Naive thymus-derived CD4-positive, alpha-beta T cell (primary cell): Measurements from ENCODE around the gene DNAJC7. TPM values are rescaled to one million over a fixed set of nuclear protein-coding genes. Genes with fewer than 3 reads are reported as not detected.

Experiments
- ATAC-seq: fragments of 150-1000 bp; cut with Tn5 transposase; 2 replicates; pipeline ENCODE4 v1.10.0; 2021; ENCODE audit warnings: mild to moderate bottlenecking, moderate library complexity
- CTCF ChIA-PET: fragments of 350-600 bp; sonication (Branson Sonifier 250); formaldehyde crosslinking; loops from one replicate; lab custom pipeline; 2021; ENCODE audit warnings: antibody characterized with exemption; lab: Charles Lee
- POLR2A ChIA-PET: fragments of 350-600 bp; sonication (Branson Sonifier 250); formaldehyde crosslinking; loops from one replicate; lab custom pipeline; 2021; ENCODE audit warnings: antibody characterized with exemption, inconsistent platforms; lab: Charles Lee
- DNase-seq, 9 donors: peaks; one replicate each; pipeline versions ENCODE4 v3.0.0 to v3.0.0-alpha.2; 2020 to 2022; ENCODE audit warnings: mixed read lengths in 1 of 9
- H3K27ac ChIP-seq: one replicate; pipeline ENCODE4 v1.7.0; 2013; ENCODE audit warnings: mild to moderate bottlenecking, low read depth, low read length, moderate library complexity
- H3K27me3 ChIP-seq, 2 donors: one replicate each; pipeline ENCODE4 v1.7.0; 2013; ENCODE audit warnings: low read length in 2 of 2, mild to moderate bottlenecking in 2 of 2, moderate library complexity in 2 of 2; ENCODE audit not compliant: control insufficient read depth in 2 of 2, insufficient read depth in 2 of 2
- H3K36me3 ChIP-seq, 3 experiments: 1 replicate in 2 of 3; 2 replicates in 1 of 3; pipeline ENCODE4 v1.7.0; 2013; ENCODE audit warnings: low read length in 3 of 3, mild to moderate bottlenecking in 3 of 3, moderate library complexity in 1 of 3; ENCODE audit not compliant: insufficient read depth in 3 of 3, control insufficient read depth in 2 of 3
- H3K4me1 ChIP-seq, 2 donors: one replicate each; pipeline ENCODE4 v1.7.0; 2013; ENCODE audit warnings: low read length in 2 of 2, mild to moderate bottlenecking in 2 of 2, moderate library complexity in 1 of 2; ENCODE audit not compliant: control insufficient read depth in 2 of 2, insufficient read depth in 2 of 2
- H3K4me3 ChIP-seq: 2 replicates; pipeline ENCODE4 v1.7.0; 2013; ENCODE audit warnings: mild to moderate bottlenecking, low read length
- H3K9me3 ChIP-seq, 3 experiments: 1 replicate in 2 of 3; 2 replicates in 1 of 3; pipeline ENCODE4 v1.7.0; 2013; ENCODE audit warnings: low read length in 3 of 3; ENCODE audit not compliant: control insufficient read depth in 2 of 3
- H3K27ac Mint-ChIP-seq, 9 donors: one replicate each; pipeline ENCODE4 v1.8.0; 2020 to 2022; ENCODE audit warnings: mixed read lengths in 9 of 9, mild to moderate bottlenecking in 8 of 9, moderate library complexity in 5 of 9, inconsistent platforms in 2 of 9
- H3K27me3 Mint-ChIP-seq, 5 donors: one replicate each; pipeline ENCODE4 v1.8.0; 2021 to 2022; ENCODE audit warnings: mixed read lengths in 5 of 5, mild to moderate bottlenecking in 1 of 5
- H3K36me3 Mint-ChIP-seq, 5 donors: one replicate each; pipeline ENCODE4 v1.8.0; 2020 to 2022; ENCODE audit warnings: mixed read lengths in 5 of 5, mild to moderate bottlenecking in 3 of 5, inconsistent platforms in 1 of 5
- H3K4me1 Mint-ChIP-seq, 7 donors: one replicate each; pipeline ENCODE4 v1.8.0; 2020 to 2022; ENCODE audit warnings: mixed read lengths in 7 of 7, mild to moderate bottlenecking in 3 of 7, inconsistent platforms in 1 of 7
- H3K4me3 Mint-ChIP-seq, 10 donors: one replicate each; pipeline ENCODE4 v1.8.0; 2020 to 2022; ENCODE audit warnings: mild to moderate bottlenecking in 10 of 10, mixed read lengths in 10 of 10, moderate library complexity in 6 of 10, inconsistent platforms in 2 of 10
- H3K9me3 Mint-ChIP-seq, 11 donors: one replicate each; pipeline ENCODE4 v1.8.0; 2020 to 2022; ENCODE audit warnings: mixed read lengths in 11 of 11, mild to moderate bottlenecking in 4 of 11, inconsistent platforms in 1 of 11, moderate library complexity in 1 of 11
- intact Hi-C, 2 donors: fragments of 100-400 bp; cut with micrococcal nuclease; formaldehyde crosslinking; loops; one replicate each; pipeline ENCODE4 v1.15.1; 2023
- polyA plus RNA-seq, 2 donors: library from polyadenylated mRNA; unstranded; fragments of 300-500 nt; fragmentation: Illumina TruSeq; gene quantifications; one replicate each; pipeline ENCODE4 v1.2.3, GENCODE V29; 2021
- total RNA-seq, 6 experiments: library from RNA in 5 of 6; stranded (reverse) in 5 of 6; gene quantifications; 1 replicate in 5 of 6; 2 replicates in 1 of 6; pipeline ENCODE4 v1.2.3 and lab custom pipeline; 2021 to 2026

The DNAJC7 gene
- total and polyA plus RNA-seq, 7 experiments from 2014 or later = 65.4 to 145 (median 107) TPM

DNA sequence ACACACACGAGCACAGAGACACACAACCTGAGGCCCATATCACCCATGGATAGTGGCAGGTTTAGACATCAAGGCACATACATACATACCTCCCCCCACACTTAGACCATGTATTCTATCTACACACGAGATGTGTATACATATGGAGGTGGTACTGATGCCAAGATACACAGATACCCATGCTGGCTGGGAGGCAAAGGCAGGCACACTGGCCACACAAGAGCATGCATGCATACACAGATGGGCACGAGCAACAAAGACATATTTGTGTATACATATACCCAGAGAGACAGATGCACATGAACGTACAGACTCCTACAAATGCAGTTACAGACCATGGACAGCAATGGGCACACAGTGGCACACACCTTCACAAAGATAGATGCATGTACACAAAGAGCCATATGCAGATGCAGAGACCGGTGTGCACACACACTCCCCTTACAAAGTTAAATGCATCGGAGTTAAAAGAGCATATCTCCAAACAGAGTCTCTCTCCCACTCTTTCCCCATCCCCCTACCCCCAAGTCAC lies 35.2 kb upstream of the DNAJC7 start:
- POLR2A ChIA-PET = interaction anchor here (0.5 kb wide), 1 partner anchor 50 kb away, joined by 3 read pairs; no protein-coding TSS in a partner anchor
- Mint-ChIP-seq H3K36me3 (no peaks in the 10 kb centered on the region), H3K4me3 (peak overlapping the region in 1 of 10 donors; percentile 15), H3K27ac (no peak overlapping the region), H3K27me3 (peaks cover 23 to 62% (median 25%) of the 10 kb centered on the region in 5 donors), H3K9me3 (no peaks in the 10 kb centered on the region), H3K4me1 (peaks cover 6 to 13% (median 7%) of the 10 kb centered on the region in 7 donors)
- Histone ChIP-seq H3K4me3 (no peak overlapping the region), H3K4me1 (peaks cover 0 to 4% of the 10 kb centered on the region in 2 donors), H3K9me3 (no peaks in the 10 kb centered on the region), H3K27ac (no peak overlapping the region), H3K36me3 (no peaks in the 10 kb centered on the region), H3K27me3 (no peaks in the 10 kb centered on the region)
- intact Hi-C loops = no loop called here
- ATAC-seq (no peak), DNase-seq (no peak)
- CTCF ChIA-PET = no interaction called here

DNA sequence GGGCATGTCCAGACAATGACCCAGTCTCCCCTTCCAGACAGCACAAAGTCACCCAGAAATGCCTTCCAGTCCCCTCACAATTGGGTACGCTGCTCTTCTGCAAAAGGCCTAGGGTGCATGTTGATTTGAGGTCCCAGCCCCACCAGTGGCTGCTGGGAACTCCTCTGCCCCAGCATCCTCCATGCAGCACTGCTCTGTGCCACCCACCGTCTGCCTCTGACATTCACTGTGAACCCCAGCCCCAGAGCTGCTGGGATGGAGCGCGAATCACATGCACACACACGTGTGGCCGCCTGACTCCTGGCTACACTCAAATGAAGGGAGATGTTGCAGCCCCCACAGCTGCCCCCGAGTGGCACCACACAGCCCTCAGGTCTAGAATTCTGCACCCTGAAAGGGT lies 34.4 kb upstream of the DNAJC7 start:
- intact Hi-C loops = no loop called here
- no peak overlapping the region for H3K27ac Mint-ChIP-seq
- no peaks in the 10 kb centered on the region for H3K9me3 Mint-ChIP-seq

DNA sequence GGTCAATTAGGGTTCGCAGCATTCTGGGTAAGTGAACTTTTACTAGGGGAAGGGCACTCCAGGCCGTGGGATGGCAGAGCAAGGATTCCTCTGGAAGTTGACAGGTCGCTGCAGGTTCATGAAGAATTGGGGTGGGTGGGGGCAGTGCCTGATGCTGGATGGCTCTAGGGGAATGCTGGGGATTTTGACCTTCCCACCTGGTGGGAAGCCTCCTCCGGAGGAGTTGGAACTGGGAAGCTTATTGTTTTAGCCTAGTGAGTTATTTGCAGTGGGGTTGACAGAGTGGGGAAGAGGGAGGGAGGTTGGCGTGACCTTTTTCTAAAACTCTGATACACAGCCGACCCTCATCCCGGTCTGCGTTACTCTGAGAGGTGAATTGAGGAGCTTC lies 33.8 kb upstream of the DNAJC7 start:
- Histone ChIP-seq H3K27me3 (no peaks in the 10 kb centered on the region), H3K4me3 (no peak overlapping the region), H3K27ac (no peak overlapping the region), H3K36me3 (no peaks in the 10 kb centered on the region), H3K9me3 (no peaks in the 10 kb centered on the region), H3K4me1 (peaks cover 0 to 4% of the 10 kb centered on the region in 2 donors)
- Mint-ChIP-seq H3K27ac (peak overlapping the region in 3 of 9 donors; percentile 43 to 68 (median 59)), H3K36me3 (no peaks in the 10 kb centered on the region), H3K4me1 (peaks cover 6 to 13% (median 7%) of the 10 kb centered on the region in 7 donors), H3K27me3 (peaks cover 23 to 62% (median 25%) of the 10 kb centered on the region in 5 donors), H3K9me3 (no peaks in the 10 kb centered on the region), H3K4me3 (peak overlapping the region; percentile 56 to 92 (median 81))
- ATAC-seq (no peak), DNase-seq (no peak)
- intact Hi-C loops = no loop called here
- ChIA-PET CTCF (interaction anchor here (0.8 to 1.2 kb wide), 2 partner anchors 9 to 195 kb away, joined by 3 read pairs; no protein-coding TSS in a partner anchor), POLR2A (interaction anchor here (1.1 kb wide), 1 partner anchor 34 kb away, joined by 4 read pairs; the partner anchor contains the start of gene DNAJC7)

More for the DNA sequence above, 34.4 kb upstream of the DNAJC7 start:
- H3K4me1 Mint-ChIP-seq = peaks cover 6 to 13% (median 7%) of the 10 kb centered on the region in 7 donors
- CTCF ChIA-PET = interaction anchor here (0.8 to 1.2 kb wide), 2 partner anchors 8 to 196 kb away, joined by 3 read pairs; no protein-coding TSS in a partner anchor
- ATAC-seq (no peak), DNase-seq (no peak)
- Histone ChIP-seq H3K4me3 (no peak overlapping the region), H3K27me3 (no peaks in the 10 kb centered on the region), H3K4me1 (peaks cover 0 to 4% of the 10 kb centered on the region in 2 donors), H3K9me3 (no peaks in the 10 kb centered on the region), H3K27ac (no peak overlapping the region), H3K36me3 (no peaks in the 10 kb centered on the region)
- H3K36me3 Mint-ChIP-seq = no peaks in the 10 kb centered on the region
- peak overlapping the region in 9 of 10 donors; percentile 12 to 92 (median 56) for H3K4me3 Mint-ChIP-seq
- POLR2A ChIA-PET = interaction anchor here (1.1 kb wide), 1 partner anchor 35 kb away, joined by 4 read pairs; the partner anchor contains the start of gene DNAJC7
- H3K27me3 Mint-ChIP-seq = peaks cover 23 to 62% (median 25%) of the 10 kb centered on the region in 5 donors

DNA sequence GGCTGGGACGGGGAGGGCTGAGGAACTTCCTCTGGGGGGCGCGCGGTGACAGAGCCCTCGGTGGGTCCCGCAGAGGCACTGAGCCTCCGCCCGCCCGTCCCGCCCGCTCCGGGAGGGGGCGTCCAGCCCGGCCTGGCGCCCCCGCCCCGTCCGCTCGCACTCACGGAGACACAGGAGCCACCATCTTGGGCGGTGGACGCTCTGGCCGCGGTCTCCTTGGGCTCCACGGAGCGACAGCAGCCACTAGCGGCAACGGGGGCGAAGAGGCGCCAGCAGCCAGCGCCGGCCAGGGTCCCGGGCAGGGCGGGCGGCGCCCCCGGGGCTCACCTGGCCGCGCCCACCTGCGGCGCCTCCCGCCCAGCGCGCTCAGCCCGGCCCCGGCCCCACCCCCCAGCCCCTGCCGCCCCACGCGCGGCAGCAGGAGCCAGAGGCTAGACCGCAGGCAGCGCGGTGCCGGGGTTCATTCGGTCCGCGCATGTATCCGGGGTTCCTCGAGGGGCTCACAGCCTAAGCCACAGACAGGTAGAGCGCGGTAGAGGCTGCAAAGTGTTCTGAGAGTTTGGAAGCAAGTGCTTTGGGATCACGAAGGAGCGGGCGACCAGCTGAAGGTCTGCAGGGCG lies 33.3 kb upstream of the DNAJC7 start, which contains the start of gene C17orf113:
C17orf113 (minus strand) TSS at position 209 of the 620 bp plus-strand sequence. CDS start 7,225 bp downstream, outside the sequence.
- peak within 1 kb of the TSS; percentile 74 to 92 (median 81) for H3K4me3 Mint-ChIP-seq
- intact Hi-C loops = loop anchor here in 1 of 2 donors (1.0 kb wide), 1 partner anchor 25 kb away; no protein-coding TSS in a partner anchor
- Histone ChIP-seq H3K27me3 (no peaks in the 10 kb centered on the region), H3K4me1 (peaks cover 0 to 4% of the 10 kb centered on the region in 2 donors), H3K9me3 (no peaks in the 10 kb centered on the region), H3K27ac (no peak within 1 kb of the TSS), H3K4me3 (peak within 1 kb of the TSS; percentile 37), H3K36me3 (no peaks in the 10 kb centered on the region)
- no peaks in the 10 kb centered on the region for H3K36me3 Mint-ChIP-seq
- ChIA-PET CTCF (interaction anchor here (1.0 to 1.8 kb wide), 3 partner anchors 9 to 120 kb away, joined by 3 to 9 read pairs (median 5); partner anchors contain the start of gene ODAD4), POLR2A (interaction anchor here (1.1 kb wide), 1 partner anchor 33 kb away, joined by 4 read pairs; the partner anchor contains the start of gene DNAJC7)
- H3K27ac Mint-ChIP-seq = peak within 1 kb of the TSS in 3 of 9 donors; percentile 59 to 87 (median 68)
- ATAC-seq = peak; percentile 85
- H3K27me3 Mint-ChIP-seq = peaks cover 23 to 62% (median 25%) of the 10 kb centered on the region in 5 donors
- peaks cover 6 to 13% (median 7%) of the 10 kb centered on the region in 7 donors for H3K4me1 Mint-ChIP-seq
- H3K9me3 Mint-ChIP-seq = no peaks in the 10 kb centered on the region
- DNase-seq = peak; percentile 11 to 42 (median 33)

DNA sequence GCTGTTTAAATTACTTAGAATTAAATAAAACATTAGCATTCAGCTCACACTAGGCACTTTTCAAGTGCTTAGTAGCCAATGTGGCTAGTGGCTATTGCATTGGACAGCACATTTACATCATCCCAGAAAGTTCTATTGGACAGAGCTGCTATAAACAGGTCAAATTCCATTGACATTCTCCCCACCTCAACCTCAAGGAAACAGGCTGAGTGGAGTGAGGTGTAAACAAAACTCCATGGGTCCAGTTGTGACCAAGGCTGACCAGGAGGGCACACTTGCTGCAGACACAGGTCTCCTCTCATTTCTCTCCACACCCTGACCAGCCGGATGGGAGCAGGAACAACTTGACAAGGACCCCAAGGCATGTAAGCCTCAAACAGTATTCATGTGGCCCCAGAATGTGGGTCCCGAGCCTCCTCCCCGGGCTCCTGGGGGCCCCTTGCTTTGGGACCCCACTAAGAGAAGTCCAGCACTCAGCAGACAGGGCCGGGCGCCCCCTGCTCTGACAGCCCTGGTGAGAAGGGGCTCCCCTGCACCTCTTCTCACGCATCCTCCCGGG lies 32.7 kb upstream of the DNAJC7 start:
- H3K36me3 Mint-ChIP-seq = no peaks in the 10 kb centered on the region
- no peaks in the 10 kb centered on the region for H3K27me3 ChIP-seq
- H3K36me3 ChIP-seq = no peaks in the 10 kb centered on the region
- peaks cover 18 to 56% (median 25%) of the 10 kb centered on the region in 5 donors for H3K27me3 Mint-ChIP-seq
- H3K27ac ChIP-seq = no peak overlapping the region
- ChIA-PET CTCF (interaction anchor here (1.0 to 1.8 kb wide), 3 partner anchors 16 to 119 kb away, joined by 3 to 9 read pairs (median 5); partner anchors contain the start of gene ODAD4), POLR2A (interaction anchor here (1.3 kb wide), 1 partner anchor 33 kb away, joined by 5 read pairs; the partner anchor contains the start of gene DNAJC7)
- H3K9me3 Mint-ChIP-seq = no peaks in the 10 kb centered on the region
- peaks cover 0 to 4% of the 10 kb centered on the region in 2 donors for H3K4me1 ChIP-seq
- H3K4me3 Mint-ChIP-seq = peak overlapping the region; percentile 73 to 84 (median 79)
- ATAC-seq (no peak), DNase-seq (no peak)
- intact Hi-C loops = loop anchor here in 1 of 2 donors (1.0 kb wide), 1 partner anchor 25 kb away; no protein-coding TSS in a partner anchor
- H3K9me3 ChIP-seq = no peaks in the 10 kb centered on the region
- H3K4me1 Mint-ChIP-seq = peaks cover 6 to 13% (median 7%) of the 10 kb centered on the region in 7 donors
- peak overlapping the region in 1 of 9 donors; percentile 87 for H3K27ac Mint-ChIP-seq
- peak overlapping the region; percentile 37 for H3K4me3 ChIP-seq

DNA sequence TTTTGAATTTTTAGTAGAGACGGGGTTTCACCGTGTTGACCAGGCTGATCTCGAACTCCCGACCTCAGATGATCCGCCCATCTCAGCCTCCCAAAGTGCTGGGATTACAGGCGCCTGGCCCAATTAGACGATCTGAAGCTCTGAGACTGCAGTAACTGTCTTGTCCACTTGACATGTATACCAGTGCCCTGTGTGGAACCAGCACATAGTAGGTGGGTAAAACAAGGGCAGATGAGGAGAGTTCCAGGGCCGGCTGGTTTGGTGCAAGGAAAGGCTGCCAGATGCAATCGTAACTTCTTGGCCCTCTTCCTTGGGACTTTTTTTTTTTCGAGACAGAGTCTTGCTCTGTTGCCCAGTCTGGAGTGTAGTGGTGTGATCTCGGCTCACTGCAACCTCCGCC lies 30.1 kb upstream of the DNAJC7 start:
- Histone ChIP-seq H3K27ac (no peak overlapping the region), H3K9me3 (no peaks in the 10 kb centered on the region), H3K27me3 (no peaks in the 10 kb centered on the region), H3K4me1 (peaks cover 0 to 4% of the 10 kb centered on the region in 2 donors), H3K36me3 (no peaks in the 10 kb centered on the region), H3K4me3 (no peak overlapping the region)
- H3K4me1 Mint-ChIP-seq = peaks cover 6 to 13% (median 7%) of the 10 kb centered on the region in 7 donors
- intact Hi-C loops = no loop called here
- no peak for ATAC-seq
- peak overlapping the region in 1 of 9 donors; percentile 20 for H3K27ac Mint-ChIP-seq
- no peak overlapping the region for H3K4me3 Mint-ChIP-seq
- no peaks in the 10 kb centered on the region for H3K9me3 Mint-ChIP-seq
- DNase-seq = no peak
- peaks cover 6 to 37% (median 10%) of the 10 kb centered on the region in 5 donors for H3K27me3 Mint-ChIP-seq
- ChIA-PET CTCF (no interaction called here), POLR2A (no interaction called here)
- H3K36me3 Mint-ChIP-seq = no peaks in the 10 kb centered on the region
